Measurements from ENCODE around the gene OR2AG1.

Gene OR2AG1

GRCh38 chr11:6782720-6783119 is at the start of gene OR2AG1:
TSS of gene OR2AG1 (plus strand) at chr11:6783020. CDS start at chr11:6785038, 2,018 bp downstream.
- no peak for DNase-seq

- DNase-seq = no peak
These were observed 49.2 kb upstream of the OR2AG1 start for GRCh38 chr11:6733326-6734275.

GRCh38 chr11:6734616-6735015 is 48.2 kb upstream of the OR2AG1 start:
- DNase-seq = no peak

GRCh38 chr11:6735306-6735705 is 47.5 kb upstream of the OR2AG1 start:
- DNase-seq = no peak

GRCh38 chr11:6736495-6737121 is 46.2 kb upstream of the OR2AG1 start:
- DNase-seq = no peak

- no peak for DNase-seq
These were observed 44.9 kb upstream of the OR2AG1 start for GRCh38 chr11:6737872-6738466.

- DNase-seq = no peak
These were observed 44.2 kb upstream of the OR2AG1 start for GRCh38 chr11:6738590-6738989.

- DNase-seq = no peak
These were observed 40.6 kb upstream of the OR2AG1 start for GRCh38 chr11:6742260-6742659.

GRCh38 chr11:6745018-6745417 is 37.8 kb upstream of the OR2AG1 start:
- DNase-seq = no peak

GRCh38 chr11:6745465-6746015 is 37.3 kb upstream of the OR2AG1 start:
- no peak for DNase-seq

GRCh38 chr11:6746086-6746618 is 36.7 kb upstream of the OR2AG1 start:
- DNase-seq = no peak

GRCh38 chr11:6746626-6747025 is 36.2 kb upstream of the OR2AG1 start:
- DNase-seq = no peak

GRCh38 chr11:6747097-6747668 is 35.6 kb upstream of the OR2AG1 start:
- DNase-seq = no peak

GRCh38 chr11:6755303-6755952 is 27.4 kb upstream of the OR2AG1 start:
- no peak for DNase-seq

- no peak for DNase-seq
These were observed 26.9 kb upstream of the OR2AG1 start for GRCh38 chr11:6755953-6756347.

- peak; percentile 62 for DNase-seq
These were observed 25.4 kb upstream of the OR2AG1 start for GRCh38 chr11:6757373-6757967.

- no peak for DNase-seq
These were observed 10.6 kb upstream of the OR2AG1 start, which contains the start of gene OR2AG2 for GRCh38 chr11:6771926-6772893. TSS of gene OR2AG2 (minus strand) at chr11:6771976. CDS start at chr11:6768957, 3,019 bp downstream.

- DNase-seq = no peak
These were observed 4.3 kb upstream of the OR2AG1 start for GRCh38 chr11:6778518-6778917.

GRCh38 chr11:6780829-6781228 is 2.0 kb upstream of the OR2AG1 start:
- no peak for DNase-seq

GRCh38 chr11:6790546-6790945 is 7.7 kb downstream of the OR2AG1 start:
- no peak for DNase-seq
